PC-3 (cell line): ENCODE data around the gene SH2D1A.

ENCODE experiments used
- CTCF ChIP-seq: fragments of 300-600 bp; sonication (generic); conservative IDR thresholded peaks from 2 replicates; pipeline ENCODE4 v1.5.1; 2017; ENCODE audit warnings: antibody characterized with exemption, low read depth, mild to moderate bottlenecking, low read length
- EZH2 ChIP-seq: fragments of 300-600 bp; sonication (generic); IDR thresholded peaks from one replicate; pipeline ENCODE4 v1.6.1; 2017; ENCODE audit warnings: antibody characterized with exemption, mild to moderate bottlenecking, low read length; ENCODE audit not compliant: unreplicated experiment

- TF ChIP-seq CTCF (no peak), EZH2 (no peak)
These were observed 1.8 kb downstream of the SH2D1A start for GRCh38 chrX:124348182-124348581.
